ENCODE measurements around the gene CMIP.
A peak's percentile ranks its signal among the peaks of the same experiment; 100 is the strongest.

Gene CMIP

DNA sequence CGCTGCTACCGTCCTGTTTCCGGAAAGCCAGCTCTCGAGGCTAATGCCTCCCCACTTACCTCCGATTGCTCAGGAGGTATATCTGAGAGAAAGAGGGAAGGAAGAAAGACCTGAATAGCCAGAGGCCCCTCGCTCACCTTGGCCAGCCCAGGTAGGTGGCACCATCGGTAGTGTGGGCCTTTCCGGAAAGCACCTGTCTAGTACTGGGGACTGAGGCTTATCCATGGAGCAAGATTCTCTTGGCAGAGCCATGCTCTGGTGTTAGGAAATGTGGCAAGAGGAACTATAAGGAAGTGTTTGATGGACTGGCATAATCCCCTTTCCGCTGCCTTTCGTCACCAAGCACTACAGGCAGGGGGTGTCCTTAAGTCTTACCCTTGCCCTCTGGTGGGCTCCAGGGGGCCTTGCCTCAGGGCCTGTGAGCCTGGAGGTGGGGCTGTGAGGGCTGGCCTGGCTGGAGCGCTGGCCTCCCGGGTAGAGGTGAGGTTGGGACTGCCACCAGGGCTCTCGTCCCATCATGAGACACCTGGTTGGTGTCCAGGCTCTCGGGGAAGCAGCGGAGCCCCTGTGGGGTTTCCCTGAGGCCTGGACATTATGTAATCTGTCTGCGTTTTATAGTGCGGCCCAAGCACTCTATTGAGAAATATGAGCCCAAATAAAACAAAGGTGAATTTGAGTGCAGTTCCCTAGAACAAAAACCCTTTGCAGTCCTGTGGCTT is 2.9 kb downstream of the CMIP start:
- no peak for DNase-seq (ENCODE audit: low read depth)

DNA sequence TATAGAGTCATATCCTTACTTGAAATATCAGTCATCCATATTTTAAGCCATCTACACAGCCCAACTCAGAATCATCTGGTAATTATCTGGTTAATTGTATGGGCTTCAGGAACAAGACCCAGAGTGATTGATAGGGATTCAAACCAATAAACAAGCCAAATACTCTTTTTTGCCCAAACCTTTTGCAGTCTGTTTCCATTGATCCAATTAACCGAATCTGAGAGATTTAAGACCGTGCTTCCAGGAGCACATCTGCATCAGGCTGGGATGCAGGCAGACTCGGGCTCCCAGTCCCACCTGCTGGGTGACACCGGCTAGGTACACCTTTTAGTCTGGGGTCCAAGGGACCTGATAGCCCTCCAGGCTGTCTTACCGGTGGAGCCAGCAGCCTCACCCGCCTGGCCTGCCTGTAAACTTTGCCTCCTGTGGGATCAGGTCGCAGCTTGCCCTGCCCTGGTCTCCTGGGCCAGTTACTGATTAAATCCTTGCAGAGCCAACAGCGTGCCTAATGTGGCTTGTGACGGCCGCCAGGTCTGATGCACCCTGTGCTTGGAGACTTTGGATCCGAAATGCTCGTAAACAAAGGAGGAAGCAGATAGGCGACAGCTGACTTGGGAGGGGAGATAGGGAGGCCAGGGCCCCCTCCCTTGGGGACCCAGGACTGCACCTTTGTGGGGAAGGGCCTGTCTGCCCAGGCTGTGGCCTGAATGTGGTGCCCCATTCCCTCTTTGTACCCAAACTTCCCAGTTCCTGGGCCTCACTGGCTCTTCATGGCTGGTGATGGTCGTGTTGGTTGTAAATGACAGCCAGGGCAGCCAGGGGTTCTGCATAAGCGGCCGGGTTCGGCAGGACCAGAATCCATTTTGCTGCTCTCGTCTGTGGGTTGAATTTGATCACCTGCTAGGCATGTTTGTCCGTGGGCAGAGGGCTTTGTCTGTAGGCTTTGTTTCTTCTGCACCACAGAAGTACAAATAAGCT is 3.8 kb downstream of the CMIP start:
- no peak for DNase-seq (ENCODE audit: low read depth)

DNA sequence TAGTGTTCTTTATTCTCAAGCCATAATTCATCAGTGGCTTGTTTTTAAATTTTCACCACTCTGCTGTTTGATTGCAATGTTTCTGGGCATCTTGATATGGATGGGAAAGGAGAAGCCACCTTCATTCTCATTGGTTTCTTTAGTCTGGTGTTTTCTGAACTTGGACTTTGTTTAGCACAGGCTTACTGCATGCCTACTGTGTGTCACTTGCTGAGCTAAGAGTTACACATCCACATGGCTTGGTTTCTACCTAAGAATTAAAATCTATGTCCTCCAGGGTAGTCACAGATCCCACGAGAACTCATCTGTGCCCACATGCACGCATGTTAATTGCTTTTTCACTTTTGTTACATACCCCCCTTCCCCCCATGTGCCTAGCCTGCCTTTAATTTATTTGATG is 4.6 kb downstream of the CMIP start:
- DNase-seq (ENCODE audit: low read depth), result no peak

DNA sequence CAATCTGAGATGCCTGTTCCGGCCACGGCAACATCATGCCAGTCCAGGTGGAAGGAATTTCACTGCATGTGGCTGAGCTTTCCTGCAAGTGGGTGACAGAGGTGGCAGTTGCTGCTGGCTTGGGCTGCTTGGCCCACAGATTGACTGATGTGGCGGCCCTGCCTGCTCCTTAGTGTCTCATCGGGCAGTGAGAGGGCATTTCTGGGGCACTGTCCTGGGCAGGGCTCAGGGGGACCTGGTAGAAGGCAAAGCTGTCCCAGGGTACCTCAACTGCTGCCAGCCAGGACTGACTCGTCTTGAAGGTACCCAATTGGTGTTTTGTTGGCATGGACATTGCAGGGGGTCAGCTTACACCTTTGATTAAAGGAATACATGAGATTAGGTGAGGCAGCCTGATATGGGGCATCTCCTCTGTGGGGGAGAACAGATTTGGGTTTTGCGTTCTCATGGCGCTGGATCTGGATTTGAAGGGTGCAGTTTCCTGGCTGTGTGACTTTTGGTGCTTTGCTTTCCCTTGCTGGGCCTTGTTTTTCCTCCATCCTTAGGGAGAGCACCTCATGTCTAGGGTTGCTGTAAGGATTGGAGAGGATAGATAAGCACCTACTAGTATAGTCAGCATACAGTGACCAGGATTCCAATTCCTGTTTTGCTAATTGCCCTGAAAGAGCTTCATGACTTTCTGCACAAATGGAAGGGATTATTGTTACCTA is 5.4 kb downstream of the CMIP start:
- DNase-seq (ENCODE audit: low read depth), result no peak

DNA sequence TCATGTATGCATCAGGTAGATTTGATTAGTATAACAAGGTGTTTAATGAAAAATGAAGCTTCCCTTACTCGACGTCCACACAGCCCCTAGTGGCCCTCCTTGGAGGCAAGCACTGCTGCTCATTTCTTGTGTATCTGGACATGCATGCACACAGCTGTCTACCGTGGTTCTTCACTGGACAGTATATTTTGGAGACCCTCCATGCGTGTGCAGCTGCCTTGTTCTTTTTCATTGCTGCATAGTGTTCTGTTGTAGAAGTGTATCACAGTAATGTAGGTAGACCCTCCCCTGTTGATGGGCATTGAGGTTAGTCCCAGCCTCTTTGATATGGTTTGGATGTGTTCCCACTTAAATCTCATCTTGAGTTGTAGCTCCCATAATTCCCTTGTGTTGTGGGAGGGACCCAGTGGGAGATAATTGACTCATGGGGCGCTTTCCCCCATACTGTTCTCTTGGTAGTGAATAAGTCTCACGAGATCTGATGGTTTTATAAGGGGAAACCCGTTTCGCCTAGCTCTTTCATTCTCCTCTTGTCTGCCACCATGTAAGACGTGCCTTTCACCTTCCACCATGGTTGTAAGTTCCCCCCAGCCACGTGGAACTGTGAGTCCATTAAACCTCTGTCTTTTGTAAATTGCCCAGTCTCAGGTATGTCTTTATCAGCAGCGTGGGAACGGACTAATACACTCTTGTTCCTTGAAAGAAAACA is 6.3 kb downstream of the CMIP start:
- no peak for DNase-seq (ENCODE audit: low read depth)

DNA sequence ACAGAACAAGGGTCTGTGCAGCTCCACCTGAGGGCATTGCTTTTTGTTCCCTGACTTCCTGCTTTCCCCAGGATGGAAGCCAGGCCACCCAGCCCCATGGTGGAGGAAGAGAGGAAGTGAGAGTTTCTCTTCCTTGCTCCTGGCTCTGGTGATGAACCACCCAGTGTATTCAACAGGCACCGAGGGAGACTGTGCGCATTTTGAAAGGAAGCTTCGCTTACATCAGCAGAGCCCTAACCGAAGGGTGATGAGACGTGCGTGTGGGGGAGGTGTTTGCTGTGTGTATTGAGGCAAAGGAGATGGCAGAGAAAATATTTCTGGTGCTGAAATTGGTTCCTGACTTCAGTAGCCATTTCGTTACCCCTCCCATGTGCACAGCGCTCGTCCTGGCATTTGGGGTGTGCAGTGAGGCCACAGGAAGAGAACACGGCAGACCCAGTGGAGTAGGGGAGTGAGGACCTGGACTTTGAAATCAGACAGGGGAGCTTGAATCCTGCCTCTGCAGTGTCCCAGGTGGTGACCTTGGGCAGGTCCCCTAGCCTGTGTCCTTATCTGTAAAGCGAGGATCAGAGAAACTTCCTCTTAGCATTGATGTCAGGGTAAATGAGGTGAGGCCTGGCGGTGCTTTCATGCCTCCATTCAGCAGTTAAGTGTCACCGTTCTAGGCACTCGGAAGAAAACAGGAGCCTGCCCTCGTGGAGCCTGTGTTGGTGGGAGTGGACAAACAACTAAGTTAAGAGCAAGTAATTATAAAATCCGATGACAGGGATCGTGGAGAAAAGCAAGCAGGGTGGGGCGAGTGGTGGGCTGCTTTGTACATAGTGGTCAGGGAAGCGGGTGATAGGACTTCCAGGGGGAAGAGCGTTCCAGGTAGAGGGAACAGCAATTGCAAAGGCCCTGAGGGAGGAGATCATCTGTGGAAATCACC is 7.4 kb downstream of the CMIP start:
- no peak for DNase-seq (ENCODE audit: low read depth)

DNA sequence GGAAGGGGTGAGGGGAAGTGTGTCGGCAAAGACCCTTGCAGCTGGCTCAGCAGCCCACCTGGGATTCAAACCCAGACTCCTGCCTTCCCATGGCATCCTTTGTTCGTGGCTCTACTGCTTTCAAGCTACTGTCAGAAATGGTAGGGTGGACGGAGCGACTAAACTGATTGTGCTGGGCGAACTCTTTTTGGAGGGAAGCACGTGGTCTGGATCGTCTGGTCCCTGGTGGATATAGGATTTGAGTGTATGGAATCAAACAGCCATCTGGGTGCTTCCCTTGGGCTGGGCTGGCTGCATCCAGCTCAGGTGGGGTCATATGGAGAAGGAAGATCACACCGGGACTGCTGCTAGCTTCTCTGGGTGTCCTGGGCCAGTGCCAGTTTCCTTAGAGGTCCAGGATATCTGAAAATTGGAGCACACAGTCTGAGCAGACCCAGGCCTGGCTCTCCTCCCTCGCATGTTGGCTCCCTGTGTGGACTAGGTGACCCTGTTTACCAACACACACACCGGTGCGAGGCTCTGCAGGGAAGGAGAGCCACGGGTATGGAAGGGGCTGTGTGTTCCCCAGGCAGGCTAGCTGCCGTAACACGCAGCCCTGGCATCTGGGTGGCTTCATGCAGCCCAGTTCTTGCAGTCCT is 8.6 kb downstream of the CMIP start:
- no peak for DNase-seq (ENCODE audit: low read depth)

DNA sequence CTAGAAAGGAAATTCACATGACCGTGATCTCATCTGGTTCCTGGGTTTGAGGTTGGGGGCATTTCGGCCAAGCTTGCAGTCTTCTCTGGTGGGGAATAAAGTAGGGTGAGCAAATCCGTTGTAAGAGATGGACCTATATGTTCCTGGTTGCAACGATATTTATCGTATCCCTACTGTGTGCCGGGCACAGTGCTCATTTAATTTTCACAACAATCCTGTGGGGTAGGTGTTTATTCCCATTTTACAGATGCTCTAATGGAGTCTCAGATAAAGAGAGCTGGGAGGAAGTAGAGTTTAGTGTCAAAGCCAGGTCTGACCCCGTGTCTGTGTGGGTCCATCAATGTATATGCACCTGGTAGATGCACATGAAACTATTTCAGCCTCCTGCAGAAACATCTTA is 9.4 kb downstream of the CMIP start:
- no peak for DNase-seq (ENCODE audit: low read depth)

DNA sequence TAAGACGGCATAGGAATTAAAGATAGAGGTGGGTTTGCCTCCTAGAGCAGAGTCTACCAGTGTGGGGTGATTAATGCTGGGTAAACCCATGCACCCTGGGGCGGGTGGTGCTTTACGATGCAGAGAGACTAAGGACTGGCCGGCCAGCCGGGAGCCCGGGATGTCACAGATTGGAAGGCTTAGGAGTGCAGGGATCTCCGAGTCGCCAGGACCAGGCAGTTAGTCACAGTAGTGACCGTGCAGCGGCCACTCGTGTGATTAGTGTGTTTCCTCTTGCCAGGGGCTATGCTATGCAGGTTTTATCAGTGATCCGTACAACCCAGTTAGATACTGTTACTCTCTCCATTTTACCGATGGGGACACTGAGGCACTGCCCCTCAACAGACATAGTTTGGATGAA is 10.4 kb downstream of the CMIP start:
- no peak for DNase-seq (ENCODE audit: low read depth)

DNA sequence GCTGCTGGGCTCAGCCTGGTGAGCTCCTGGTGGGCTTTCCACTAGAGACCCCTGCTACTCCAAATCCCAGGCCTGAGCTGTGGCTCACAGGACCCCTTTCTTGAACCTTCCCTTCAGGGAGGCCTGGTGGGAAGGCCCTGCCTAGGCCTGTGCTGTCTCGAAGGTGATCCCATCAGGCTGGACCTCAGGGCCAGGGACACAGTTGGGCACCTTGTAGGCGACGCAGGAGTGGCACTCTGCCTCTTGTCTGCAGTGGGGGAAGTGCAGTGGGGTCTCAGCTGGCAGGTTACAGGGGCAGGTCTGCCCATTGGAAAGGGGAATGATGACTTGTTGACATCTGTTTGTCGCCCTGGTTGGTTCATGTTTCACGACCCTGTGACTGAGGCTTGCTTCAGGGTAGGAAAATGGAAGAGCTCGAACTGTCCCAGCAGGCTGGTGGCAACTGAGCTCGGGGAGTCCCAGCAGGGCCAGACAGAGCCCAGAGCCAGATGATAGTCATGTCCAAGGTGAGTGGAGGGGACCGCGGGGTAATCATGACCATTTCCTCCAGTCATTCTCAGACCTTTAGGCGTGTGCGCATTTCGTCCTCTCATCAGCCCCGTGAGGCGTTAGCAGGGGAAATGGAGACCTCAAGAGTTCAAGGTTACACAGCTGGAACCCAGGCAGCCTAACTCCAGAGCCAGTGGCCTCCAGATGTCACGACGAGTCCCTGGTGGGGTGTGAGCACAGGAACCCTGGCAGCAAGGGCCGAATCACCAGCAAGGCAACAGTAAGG is 11.3 kb downstream of the CMIP start:
- no peak for DNase-seq (ENCODE audit: low read depth)

DNA sequence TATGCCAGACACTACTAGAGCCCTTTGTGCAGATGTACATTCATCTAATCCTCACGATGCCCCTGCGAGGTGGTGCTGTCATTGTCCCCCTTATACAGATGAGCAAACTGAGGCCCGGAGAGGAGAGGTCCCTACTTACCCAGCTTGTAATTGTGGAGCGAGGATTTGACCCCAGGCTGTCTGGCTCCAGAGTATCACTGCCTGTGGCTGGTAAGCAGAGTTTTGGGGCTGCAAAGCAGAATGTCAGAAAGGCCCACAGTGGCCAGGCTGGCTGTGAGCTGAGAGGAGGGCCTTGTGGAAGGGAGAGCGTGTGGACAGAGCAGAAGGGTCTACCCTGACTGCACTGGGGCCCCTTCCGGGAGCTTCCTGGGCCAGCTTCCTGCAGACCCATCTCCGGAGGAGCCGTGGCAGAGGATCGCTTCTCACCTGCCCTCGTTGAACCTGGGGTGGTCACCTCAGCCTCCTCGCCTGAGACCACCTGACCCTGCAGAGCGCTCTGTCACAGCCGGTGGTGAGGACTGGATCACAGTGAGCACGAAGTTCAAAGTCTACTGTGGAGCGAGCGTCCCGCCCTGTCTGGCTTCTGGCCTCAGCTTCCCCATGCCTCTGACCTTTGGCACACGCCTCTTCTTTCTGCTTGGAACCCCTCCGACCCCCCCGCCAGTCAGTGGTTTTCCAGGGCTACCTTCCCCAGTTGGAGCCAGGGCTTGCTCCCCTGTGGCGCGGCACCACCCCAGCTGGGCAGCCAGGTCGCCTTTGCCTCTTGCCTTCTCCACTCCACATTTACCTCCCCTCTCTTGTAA is 12.1 kb downstream of the CMIP start:
- DNase-seq (ENCODE audit: low read depth), result no peak

DNA sequence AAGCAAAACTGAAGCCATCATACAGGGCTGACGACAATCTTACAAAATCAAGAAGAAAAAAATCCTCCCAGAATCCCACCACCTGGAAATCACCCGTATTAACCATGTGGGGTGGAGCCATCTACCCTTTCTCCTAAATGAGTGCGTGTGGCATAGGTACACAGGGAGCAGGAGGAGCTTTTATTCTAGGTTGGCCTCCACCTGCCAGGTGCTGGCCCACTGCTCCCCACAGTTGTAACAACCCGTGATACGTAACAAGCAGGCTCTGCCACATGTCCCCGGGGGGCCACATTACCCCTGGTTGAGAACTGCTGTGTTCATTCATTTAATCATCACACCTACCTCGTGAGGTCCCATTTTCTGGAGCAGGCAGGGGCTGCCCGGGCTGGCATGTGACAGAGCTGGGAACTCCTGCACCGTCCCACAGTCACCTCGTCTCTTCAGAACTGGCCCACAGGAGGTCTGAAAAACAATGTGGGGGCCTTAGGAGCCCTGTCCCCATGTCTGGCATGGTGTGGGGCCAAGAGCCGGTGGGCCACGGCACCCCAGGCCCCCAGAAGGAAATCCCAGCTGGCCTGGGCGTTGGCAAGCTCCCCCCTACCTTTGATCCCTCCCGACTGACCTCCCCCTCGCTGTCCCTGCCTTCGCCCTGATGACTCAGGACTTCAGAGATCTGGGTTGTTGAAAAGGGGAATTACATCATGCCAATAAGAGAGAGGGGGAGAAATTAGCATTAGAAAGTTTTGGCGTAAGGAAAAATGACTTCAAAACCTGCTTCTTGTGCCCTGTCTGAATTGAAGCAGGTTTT is 12.9 kb downstream of the CMIP start:
- peak; percentile 34 for DNase-seq (ENCODE audit: low read depth)

DNA sequence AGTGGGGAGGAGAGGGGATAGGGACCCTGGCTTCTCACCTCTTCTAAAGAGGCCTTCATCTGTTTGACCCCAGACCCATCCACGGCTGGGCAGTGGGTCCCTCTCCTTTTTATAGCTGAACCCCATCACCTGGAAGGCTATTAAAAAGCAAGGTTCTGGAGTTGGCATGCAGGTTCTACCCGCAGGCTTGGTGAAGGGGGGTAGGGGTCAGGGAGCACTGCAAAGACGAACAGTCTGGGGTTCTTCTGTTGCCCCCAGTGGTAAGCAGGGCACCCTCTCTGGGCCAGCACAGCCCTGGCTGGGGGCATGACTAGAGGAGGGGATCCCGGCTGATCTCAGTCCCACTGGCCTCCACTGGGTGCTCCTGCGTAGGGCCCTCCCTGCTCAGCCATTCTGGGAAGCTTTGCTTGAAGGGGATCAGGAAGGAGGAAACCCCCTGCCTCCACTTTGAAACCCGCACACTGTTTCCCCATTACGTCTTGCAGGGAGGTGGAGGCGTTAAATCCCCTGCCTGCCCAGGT is 13.6 kb downstream of the CMIP start:
- DNase-seq (ENCODE audit: low read depth), result no peak

DNA sequence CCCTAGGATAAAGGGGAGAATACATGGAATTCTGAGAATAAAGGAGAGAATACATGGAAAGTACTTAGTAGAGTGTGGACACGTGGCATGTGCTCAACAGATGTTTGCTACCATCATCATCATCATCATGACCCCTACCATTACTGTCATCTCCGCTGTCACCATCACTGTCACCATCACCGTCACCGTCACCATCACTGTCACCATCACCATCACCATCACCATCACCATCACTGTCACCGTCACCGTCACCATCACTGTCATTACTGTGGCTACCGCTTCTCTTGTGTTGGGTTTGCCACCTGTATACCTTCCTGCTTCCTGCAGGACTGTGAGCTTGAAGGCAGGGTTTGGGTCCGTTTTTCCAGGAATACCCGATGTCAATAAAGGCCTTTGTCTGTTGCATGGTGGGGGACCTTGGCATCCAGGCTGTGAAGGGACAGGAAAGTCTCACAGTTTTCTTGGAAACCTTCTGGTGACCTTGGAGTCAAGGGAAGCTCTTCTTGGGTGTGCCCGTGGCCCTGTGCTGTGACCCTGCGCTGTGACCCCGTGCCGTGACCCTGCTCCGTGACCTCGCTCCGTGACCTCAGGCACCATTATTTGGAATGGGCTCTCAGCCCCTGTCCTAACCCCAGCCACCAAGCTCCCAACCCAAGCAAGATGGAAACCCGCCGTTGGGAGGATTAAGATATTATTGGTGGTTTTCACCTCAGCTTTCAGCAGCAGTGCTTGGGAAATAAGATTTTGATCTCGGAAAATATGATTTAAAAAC is 14.4 kb downstream of the CMIP start:
- no peak for DNase-seq (ENCODE audit: low read depth)

DNA sequence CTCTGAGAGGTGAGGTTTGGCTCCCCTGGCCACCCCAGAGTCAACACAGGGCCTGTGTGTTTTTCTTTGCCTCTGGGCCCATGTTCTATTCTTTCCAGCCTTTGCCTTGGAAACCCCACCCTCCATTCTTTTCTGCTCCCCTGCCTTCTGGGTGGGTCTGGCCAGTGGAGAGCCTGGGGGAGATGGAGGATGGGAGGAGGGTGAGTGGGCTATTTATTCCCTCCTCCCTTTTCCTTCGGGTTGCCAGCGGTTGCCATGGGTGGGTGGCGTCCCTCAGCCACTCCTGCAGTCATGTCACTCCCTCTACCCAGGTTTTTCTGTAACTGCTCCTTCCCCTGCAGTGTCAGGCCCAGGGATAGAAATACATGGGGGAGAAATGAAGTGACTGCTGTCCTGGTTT is 15.5 kb downstream of the CMIP start:
- no peak for DNase-seq (ENCODE audit: low read depth)

DNA sequence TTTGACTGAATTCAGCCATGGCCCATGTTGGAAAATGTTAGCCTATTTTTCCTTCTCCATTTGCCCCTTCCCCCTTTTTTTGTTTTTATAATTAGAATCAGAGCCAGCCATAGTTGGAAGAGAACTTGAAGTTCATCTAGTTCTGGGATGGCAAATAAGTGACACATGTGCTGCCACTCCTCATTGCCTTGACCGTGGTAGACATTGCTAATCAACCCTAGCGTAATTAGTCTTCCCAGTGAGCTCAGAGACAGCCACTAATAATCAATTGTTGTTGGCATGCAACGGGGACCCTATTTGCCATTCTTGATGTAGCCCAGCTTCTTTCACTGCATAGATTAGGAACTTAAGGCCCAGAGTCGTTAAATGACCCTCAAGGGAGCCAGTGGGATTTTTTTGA is 16.6 kb downstream of the CMIP start:
- DNase-seq (ENCODE audit: low read depth), result no peak

DNA sequence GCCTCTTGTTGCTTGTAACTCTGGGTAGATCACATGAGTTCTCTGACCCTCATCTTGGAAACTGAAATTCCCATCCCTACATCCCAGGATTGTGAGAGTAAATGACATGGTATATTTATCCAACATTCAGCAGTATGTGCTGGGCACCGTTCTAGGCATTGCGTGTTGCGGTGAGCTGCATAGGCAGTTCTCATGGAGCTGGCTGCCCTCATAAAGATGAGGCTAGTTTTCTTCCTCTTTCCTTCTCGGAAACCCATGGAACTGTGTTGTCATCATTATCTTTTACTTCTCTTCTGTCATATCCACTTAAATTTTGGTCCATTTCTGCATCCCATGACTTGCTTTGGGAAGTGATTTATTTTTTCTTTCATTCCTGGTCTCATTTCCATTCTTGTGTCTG is 17.2 kb downstream of the CMIP start:
- DNase-seq (ENCODE audit: low read depth), result no peak
